ENCODE results near the gene PRPS1. TPM values are rescaled to one million over a fixed set of nuclear protein-coding genes. Genes with fewer than 3 reads are reported as not detected.

The PRPS1 gene
- total and polyA plus RNA-seq, 2 of the 13 experiments (the other 11 are each of a cell fraction or from before 2014, with no cell fraction given) = 33.7 to 54.4 TPM

- ChIA-PET POLR2A (no interaction called here), CTCF (ENCODE audit: low intra/inter-chr PET ratio, low total read pairs) (no interaction called here)
- Histone ChIP-seq H3K27me3 (ENCODE audit: control insufficient read depth in 1 of 2, insufficient read depth in 2 of 2, low read length in 2 of 2) (peaks cover 0 to 3% of the 10 kb centered on the region in 2 experiments; a peak in 2 of 5 replicates), H3K4me2 (ENCODE audit: low read depth, low read length) (no peak overlapping the region), H3K9ac (ENCODE audit: insufficient read depth, low read depth, low read length) (no peak overlapping the region), H3K79me2 (ENCODE audit: insufficient read depth, low read length) (no peaks in the 10 kb centered on the region), H3K36me3 (replicated peaks in 1 of 2; ENCODE audit: control insufficient read depth in 1 of 2, insufficient read depth in 2 of 2, low read length in 2 of 2) (no peaks in the 10 kb centered on the region), H4K20me1 (ENCODE audit: insufficient read depth, low read length) (no peaks in the 10 kb centered on the region), H3K4me1 (ENCODE audit: insufficient read depth, low read length) (no peaks in the 10 kb centered on the region), H3K4me3 (replicated peaks in 1 of 3; ENCODE audit: insufficient read depth in 1 of 3, low read depth in 2 of 3, low read length in 3 of 3) (no peak overlapping the region), H2AFZ (ENCODE audit: low read length) (no peak overlapping the region), H3K9me3 (ENCODE audit: low read length) (no peaks in the 10 kb centered on the region), H3K27ac (ENCODE audit: extremely low read length, insufficient read depth, low read length) (no peak overlapping the region)
- FAIRE-seq (no peak), DNase-seq (ENCODE audit: low spot score) (no peak), ATAC-seq (no peak)
- 12% methylated on average over 5 of the region's 10 CpGs for WGBS (ENCODE audit: low lambda C conversion rate)
- BruUV-seq (replicated peaks) = no TSS peak
- in situ Hi-C loops (cut with HindIII; ENCODE audit: extremely low pct_ligation_motif_present, low pct_unique_long_range_greater_than_20kb) = no loop called here
- intact Hi-C loops (cut with micrococcal nuclease; ENCODE audit: unreplicated experiment) = no loop called here
- no peak for TF ChIP-seq ZBTB14 (CRISPR knock-in tag; IDR thresholded peaks at IDR 0.05)
- TF ChIP-seq RXRB (CRISPR knock-in tag; IDR thresholded peaks at IDR 0.05; ENCODE audit: borderline replicate concordance) = no peak
- TF ChIP-seq REST (IDR thresholded peaks at IDR 0.05; ENCODE audit: borderline replicate concordance in 1 of 2, low read depth in 1 of 2, low read length in 2 of 2) = no peak
- TF ChIP-seq ZNF484 (CRISPR knock-in tag; IDR thresholded peaks at IDR 0.05; ENCODE audit: borderline replicate concordance, low read depth) = no peak
- no peak for TF ChIP-seq ZNF790 (CRISPR knock-in tag; IDR thresholded peaks at IDR 0.05; ENCODE audit: borderline replicate concordance)
- no peak for TF ChIP-seq ZNF646 (CRISPR knock-in tag; IDR thresholded peaks at IDR 0.05)
- TF ChIP-seq ZNF572 (CRISPR knock-in tag; IDR thresholded peaks at IDR 0.05) = no peak
- no peak for TF ChIP-seq CTCF (CRISPR knock-in tag; IDR thresholded peaks at IDR 0.05)
- no peak for TF ChIP-seq ZBTB1 (CRISPR knock-in tag; IDR thresholded peaks at IDR 0.05; ENCODE audit: borderline replicate concordance)
Observed at GRCh38 chrX:107677501-107677901, 49.2 kb downstream of the PRPS1 start.

Measured in HepG2 (cell line).